NCI-H146 treated with DMSO at 0.1 percent for 48 hours (cell line): ENCODE measurements around the gene KLK11.

Experiments used
- DNase-seq: peaks from one replicate; lab custom pipeline; 2025; ENCODE audit not compliant: unreplicated experiment; lab: John Stamatoyannopoulos, UW

KLK11 gene

GRCh38 chr19:51029718-51030117 is 3.3 kb upstream of the KLK11 start:
- DNase-seq = no peak

GRCh38 chr19:51027873-51028272 is 1.5 kb upstream of the KLK11 start:
- no peak for DNase-seq

GRCh38 chr19:51027126-51027806 is 850 bp upstream of the KLK11 start:
- DNase-seq = no peak

- no peak for DNase-seq
These were observed 435 bp downstream of the KLK11 start for GRCh38 chr19:51025809-51026553.

- DNase-seq = no peak
These were observed 1.0 kb downstream of the KLK11 start for GRCh38 chr19:51025401-51025800.

- peak; percentile 13 for DNase-seq
These were observed 1.5 kb downstream of the KLK11 start for GRCh38 chr19:51024924-51025323.

GRCh38 chr19:51023946-51024345 is 2.5 kb downstream of the KLK11 start:
- DNase-seq = no peak

- DNase-seq = no peak
These were observed 3.9 kb downstream of the KLK11 start for GRCh38 chr19:51022526-51022925.

- DNase-seq = peak; percentile 27
These were observed 5.3 kb downstream of the KLK11 start for GRCh38 chr19:51020988-51021651.

- DNase-seq = no peak
These were observed 6.9 kb downstream of the KLK11 start, which contains the start of gene KLK10 for GRCh38 chr19:51019544-51019925. Gene KLK10, minus strand, starts transcription at chr19:51019709. Its CDS starts 579 bp downstream, at chr19:51019130.

- no peak for DNase-seq
These were observed 7.5 kb downstream of the KLK11 start for GRCh38 chr19:51018745-51019543.

- DNase-seq = peak; percentile 26
These were observed 9.4 kb downstream of the KLK11 start for GRCh38 chr19:51016798-51017683.

- no peak for DNase-seq
These were observed 10.6 kb downstream of the KLK11 start for GRCh38 chr19:51015691-51016267.

- DNase-seq = no peak
These were observed 12.2 kb downstream of the KLK11 start for GRCh38 chr19:51014242-51014641.

GRCh38 chr19:51012661-51013190 is 13.7 kb downstream of the KLK11 start:
- no peak for DNase-seq

GRCh38 chr19:51010066-51010795 is 16.2 kb downstream of the KLK11 start:
- no peak for DNase-seq

- no peak for DNase-seq
These were observed 17.1 kb downstream of the KLK11 start for GRCh38 chr19:51009061-51009891.

- no peak for DNase-seq
These were observed 18.9 kb downstream of the KLK11 start for GRCh38 chr19:51007488-51007887.
